ENCODE results near the gene ARHGAP10.

GRCh38 chr4:147855571-147856009 lies 123.7 kb downstream of the ARHGAP10 start:
- TF ChIP-seq POLR2A (IDR thresholded peaks at IDR 0.05) = no peak
- no peak for TF ChIP-seq CTCF (IDR thresholded peaks at IDR 0.05)
